ENCODE results near the gene RBM48. TPM values are rescaled to one million over a fixed set of nuclear protein-coding genes. Genes with fewer than 3 reads are reported as not detected.

RBM48 gene
- total and polyA plus RNA-seq, 9 of the 15 experiments (the other 6 are each of a cell fraction or from before 2014, with no cell fraction given), result 9.9 to 35.1 (median 16.3) TPM

DNA sequence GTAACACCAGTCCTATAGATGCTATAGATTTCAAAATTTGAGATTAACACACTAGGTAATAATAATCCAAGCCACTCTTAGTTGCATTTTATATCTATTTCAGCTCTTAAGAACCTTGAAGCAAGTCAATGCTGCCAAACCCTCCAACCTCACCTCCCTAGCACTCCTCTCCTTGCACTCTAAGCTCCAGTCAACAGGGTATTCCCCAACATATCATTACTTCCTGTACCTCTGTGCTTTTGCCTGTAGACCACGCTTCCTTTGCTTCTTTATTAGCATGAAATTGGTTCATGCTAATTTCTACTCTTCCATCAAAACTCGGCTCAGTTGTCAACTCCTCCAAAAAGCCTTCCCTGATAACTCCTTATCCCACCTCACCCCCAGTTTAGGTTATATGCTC, 24.8 kb upstream of the RBM48 start (continued):
- TF ChIP-seq ZNF609 (CRISPR knock-in tag; IDR thresholded peaks at IDR 0.05; ENCODE audit: borderline replicate concordance) (no peak), ZBTB11 (CRISPR knock-in tag; IDR thresholded peaks at IDR 0.05) (no peak), TGIF2 (CRISPR knock-in tag; IDR thresholded peaks at IDR 0.05) (no peak)
